ENCODE measurements around the gene SLC27A3.

The SLC27A3 gene

DNA sequence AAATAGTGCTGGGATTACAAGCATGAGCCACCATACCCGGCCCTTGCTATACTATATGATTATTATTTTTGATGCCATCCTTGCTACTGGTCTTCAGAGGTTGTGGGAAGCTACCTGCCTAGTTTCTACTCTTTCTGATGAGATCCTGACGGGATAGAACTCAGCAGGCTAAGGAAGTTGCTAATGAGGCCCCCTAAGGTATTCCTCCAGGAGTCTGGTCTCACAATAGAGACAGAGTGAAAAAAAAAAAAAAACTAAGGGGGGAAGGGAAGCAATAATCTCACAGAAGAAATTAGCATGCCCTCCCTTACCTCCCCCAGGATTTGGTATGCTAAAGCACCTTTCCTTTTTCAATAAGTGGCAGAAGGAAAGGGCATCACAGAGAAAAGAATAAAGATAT lies 29.8 kb upstream of the SLC27A3 start:
- TF ChIP-seq, protein P1, sequence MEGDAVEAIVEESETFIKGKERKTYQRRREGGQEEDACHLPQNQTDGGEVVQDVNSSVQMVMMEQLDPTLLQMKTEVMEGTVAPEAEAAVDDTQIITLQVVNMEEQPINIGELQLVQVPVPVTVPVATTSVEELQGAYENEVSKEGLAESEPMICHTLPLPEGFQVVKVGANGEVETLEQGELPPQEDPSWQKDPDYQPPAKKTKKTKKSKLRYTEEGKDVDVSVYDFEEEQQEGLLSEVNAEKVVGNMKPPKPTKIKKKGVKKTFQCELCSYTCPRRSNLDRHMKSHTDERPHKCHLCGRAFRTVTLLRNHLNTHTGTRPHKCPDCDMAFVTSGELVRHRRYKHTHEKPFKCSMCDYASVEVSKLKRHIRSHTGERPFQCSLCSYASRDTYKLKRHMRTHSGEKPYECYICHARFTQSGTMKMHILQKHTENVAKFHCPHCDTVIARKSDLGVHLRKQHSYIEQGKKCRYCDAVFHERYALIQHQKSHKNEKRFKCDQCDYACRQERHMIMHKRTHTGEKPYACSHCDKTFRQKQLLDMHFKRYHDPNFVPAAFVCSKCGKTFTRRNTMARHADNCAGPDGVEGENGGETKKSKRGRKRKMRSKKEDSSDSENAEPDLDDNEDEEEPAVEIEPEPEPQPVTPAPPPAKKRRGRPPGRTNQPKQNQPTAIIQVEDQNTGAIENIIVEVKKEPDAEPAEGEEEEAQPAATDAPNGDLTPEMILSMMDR (IDR thresholded peaks at IDR 0.05; ENCODE audit: low read depth, low read length, missing control alignments) = no peak
- Histone ChIP-seq H3K36me3 (replicated peaks) (peaks cover 48% of the 10 kb centered on the region), H3K27me3 (replicated peaks) (no peaks in the 10 kb centered on the region), H3K4me3 (ENCODE audit: low read depth, low read length) (no peak overlapping the region), H3K27ac (no peak overlapping the region)
- no peak for DNase-seq
- in situ Hi-C loops (cut with HindIII; ENCODE audit: low pct_ligation_motif_present, low sequenced_read_pairs) = no loop called here

DNA sequence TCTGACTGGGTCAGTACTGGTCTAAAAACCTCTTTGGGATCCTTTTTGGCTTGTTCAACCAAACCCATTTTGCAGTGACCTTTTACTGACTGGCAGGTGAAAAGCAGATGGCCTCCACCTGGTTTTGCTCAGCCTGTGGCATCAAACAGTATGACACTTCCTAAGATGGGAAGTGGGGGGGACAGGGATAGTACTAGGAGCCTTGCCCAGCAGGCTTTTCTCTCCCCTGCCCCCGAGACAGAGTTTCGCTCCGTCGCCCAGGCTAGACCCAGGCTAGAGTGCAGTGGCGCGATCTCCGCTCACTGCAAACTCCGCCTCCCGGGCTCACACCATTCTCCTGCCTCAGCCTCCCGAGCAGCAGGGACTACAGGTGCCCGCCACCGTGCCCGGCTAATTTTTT lies 29.0 kb upstream of the SLC27A3 start:
- no peak overlapping the region for H3K27ac ChIP-seq
- H3K27me3 ChIP-seq (replicated peaks) = no peaks in the 10 kb centered on the region
- peaks cover 44% of the 10 kb centered on the region for H3K36me3 ChIP-seq (replicated peaks)
- in situ Hi-C loops (cut with HindIII; ENCODE audit: low pct_ligation_motif_present, low sequenced_read_pairs) = no loop called here
- H3K4me3 ChIP-seq (ENCODE audit: low read depth, low read length) = no peak overlapping the region
- DNase-seq = no peak
- TF ChIP-seq, protein P1 (IDR thresholded peaks at IDR 0.05; ENCODE audit: low read depth, low read length, missing control alignments) = no peak

DNA sequence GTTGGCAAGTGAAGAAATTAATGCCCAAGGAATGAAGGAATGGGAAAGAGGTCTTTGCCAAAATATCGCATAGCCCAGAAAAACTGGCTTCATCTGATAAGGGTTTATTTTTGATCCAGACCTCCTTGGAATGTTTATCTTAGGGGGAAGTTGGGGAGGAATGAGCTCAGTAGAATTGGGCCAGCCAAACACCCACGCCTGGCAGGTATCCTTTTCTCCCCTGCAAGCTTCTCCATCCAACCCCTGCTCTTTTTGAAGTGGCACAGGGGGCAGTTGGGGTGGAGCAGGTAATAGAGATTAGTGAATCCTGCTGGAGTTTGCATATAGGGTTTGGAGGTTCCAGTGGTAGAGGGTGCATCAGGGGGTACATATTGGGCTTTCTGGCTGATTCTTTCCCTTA lies 26.3 kb upstream of the SLC27A3 start:
- H3K27ac ChIP-seq = no peak overlapping the region
- H3K36me3 ChIP-seq (replicated peaks) = peaks cover 50% of the 10 kb centered on the region
- H3K4me3 ChIP-seq (ENCODE audit: low read depth, low read length) = no peak overlapping the region
- H3K27me3 ChIP-seq (replicated peaks) = no peaks in the 10 kb centered on the region
- TF ChIP-seq, protein P1 (IDR thresholded peaks at IDR 0.05; ENCODE audit: low read depth, low read length, missing control alignments) = no peak
- in situ Hi-C loops (cut with HindIII; ENCODE audit: low pct_ligation_motif_present, low sequenced_read_pairs) = no loop called here
- no peak for DNase-seq

DNA sequence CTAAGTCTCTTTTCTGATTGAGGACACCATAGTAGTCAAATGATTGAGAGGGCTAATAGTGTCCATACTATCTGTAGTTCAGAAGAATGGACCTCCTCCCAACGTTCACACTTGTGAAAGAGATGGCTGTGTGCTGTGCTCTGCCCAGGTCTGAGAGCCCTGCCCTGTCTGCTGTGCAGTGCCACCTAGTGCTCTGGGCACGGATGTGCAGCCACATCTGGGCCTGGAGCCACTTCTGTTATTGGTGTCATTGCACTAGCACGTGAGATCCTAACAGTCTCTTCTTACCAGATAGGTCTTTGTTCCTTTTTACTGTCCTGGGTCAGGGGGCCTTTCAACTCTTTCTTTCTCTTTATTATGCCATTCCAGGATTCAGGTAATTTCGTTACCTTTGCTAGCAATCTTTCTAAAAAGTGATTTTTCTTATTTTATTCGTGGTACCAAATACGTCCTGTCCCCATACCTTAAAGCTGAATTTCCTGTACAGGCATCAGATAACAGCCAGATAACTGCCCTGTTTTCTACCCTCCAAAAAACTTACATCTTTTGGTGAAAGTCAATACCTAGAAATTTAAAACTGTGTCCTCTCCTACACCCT lies 25.7 kb upstream of the SLC27A3 start:
- in situ Hi-C loops (cut with HindIII; ENCODE audit: low pct_ligation_motif_present, low sequenced_read_pairs) = no loop called here
- Histone ChIP-seq H3K4me3 (ENCODE audit: low read depth, low read length) (no peak overlapping the region), H3K27ac (no peak overlapping the region), H3K27me3 (replicated peaks) (no peaks in the 10 kb centered on the region), H3K36me3 (replicated peaks) (peaks cover 50% of the 10 kb centered on the region)
- TF ChIP-seq, protein P1 (IDR thresholded peaks at IDR 0.05; ENCODE audit: low read depth, low read length, missing control alignments) = peak; percentile 99
- peak; percentile 75 for DNase-seq

DNA sequence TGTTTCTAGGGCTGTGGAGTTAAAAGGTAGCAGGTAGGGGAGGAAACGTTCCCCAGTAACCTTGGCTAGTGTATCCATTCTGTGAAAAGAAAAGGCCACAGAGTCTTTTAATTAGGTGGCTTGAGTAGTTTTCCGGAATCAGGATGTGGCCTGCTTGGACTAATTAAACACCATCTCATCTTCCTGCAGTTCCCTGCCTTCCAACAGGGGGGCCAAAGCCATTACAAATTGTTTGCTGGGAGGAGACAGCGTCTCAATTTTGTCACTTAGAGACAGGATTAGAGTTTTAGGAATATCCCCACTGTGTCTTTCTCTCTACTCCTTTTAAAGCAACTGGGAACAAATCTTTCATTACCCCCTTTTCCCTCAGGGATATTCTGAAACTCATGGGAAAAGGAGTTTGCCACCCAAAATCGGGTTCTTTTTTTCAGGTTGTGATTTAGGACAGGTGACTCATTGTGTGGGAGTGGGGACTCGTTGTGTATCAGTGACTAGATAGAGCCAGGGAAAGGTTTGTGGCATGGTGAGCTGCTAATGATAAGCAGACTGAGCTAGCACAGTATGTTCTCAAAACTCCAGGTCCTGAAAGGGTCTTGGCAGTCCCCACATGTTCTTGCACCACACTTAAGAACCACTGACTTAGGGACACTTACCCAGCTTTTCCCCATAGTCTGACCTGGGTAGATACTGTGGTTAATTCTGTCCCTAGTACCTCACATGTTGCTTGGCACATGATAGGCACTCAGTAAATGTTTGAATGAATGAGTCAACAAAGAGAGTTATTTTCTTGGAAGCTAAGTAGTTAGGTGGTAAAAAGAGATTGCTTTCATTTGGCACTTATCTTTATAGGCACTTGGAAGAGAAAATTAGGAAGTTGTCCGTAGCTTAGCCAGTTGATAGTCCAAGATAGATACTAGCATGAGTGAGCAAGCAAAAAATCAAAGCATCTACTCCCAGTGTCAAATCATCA lies 24.9 kb upstream of the SLC27A3 start:
- Histone ChIP-seq H3K36me3 (replicated peaks) (peaks cover 54% of the 10 kb centered on the region), H3K27ac (no peak overlapping the region), H3K27me3 (replicated peaks) (no peaks in the 10 kb centered on the region), H3K4me3 (ENCODE audit: low read depth, low read length) (no peak overlapping the region)
- in situ Hi-C loops (cut with HindIII; ENCODE audit: low pct_ligation_motif_present, low sequenced_read_pairs) = no loop called here
- no peak for DNase-seq
- TF ChIP-seq, protein P1 (IDR thresholded peaks at IDR 0.05; ENCODE audit: low read depth, low read length, missing control alignments) = no peak

All from brain microvascular endothelial cell (primary cell).